Choroid plexus epithelial cell (primary cell): ENCODE results near the gene FHOD3.
"Not testable (repeated sequence)": the region's sequence is repeated elsewhere in the genome, so short reads cannot be mapped to it uniquely, and the experiment has no call there.

Experiments
- DNase-seq: peaks from one replicate; pipeline ENCODE4 v3.0.0-alpha.2; 2010; ENCODE audit warnings: low read depth
- H3K4me3 ChIP-seq: 2 replicates; pipeline ENCODE4 v1.5.1; 2011; ENCODE audit warnings: low read depth, mild to moderate bottlenecking, control low read depth, low read length, moderate library complexity
- CTCF ChIP-seq: conservative IDR thresholded peaks from 2 replicates; pipeline ENCODE4 v1.5.1; 2011; ENCODE audit warnings: low read depth, mild to moderate bottlenecking, control low read depth, inconsistent platforms, low read length, moderate library complexity

Gene FHOD3

GRCh38 chr18:36459203-36459602 is 161.7 kb downstream of the FHOD3 start:
- no peak for DNase-seq
- H3K4me3 ChIP-seq: no peak overlapping the region
- no peak for TF ChIP-seq CTCF

- H3K4me3 ChIP-seq: no peak overlapping the region
- DNase-seq: no peak
- no peak for TF ChIP-seq CTCF
Measured at GRCh38 chr18:36459786-36460185, 162.3 kb downstream of the FHOD3 start.

- no peak for DNase-seq
- H3K4me3 ChIP-seq: no peak overlapping the region
- no peak for TF ChIP-seq CTCF
Measured at GRCh38 chr18:36460324-36460850, 162.9 kb downstream of the FHOD3 start.

- DNase-seq: no peak
- H3K4me3 ChIP-seq: no peak overlapping the region
- no peak for TF ChIP-seq CTCF
Measured at GRCh38 chr18:36460854-36461253, 163.3 kb downstream of the FHOD3 start.

GRCh38 chr18:36461551-36461987 is 164.1 kb downstream of the FHOD3 start:
- TF ChIP-seq CTCF: no peak
- no peak overlapping the region for H3K4me3 ChIP-seq
- DNase-seq: no peak

- DNase-seq, H3K4me3 ChIP-seq: not testable (repeated sequence)
Measured at GRCh38 chr18:36463516-36463915, 166.0 kb downstream of the FHOD3 start.

- TF ChIP-seq CTCF: no peak
- H3K4me3 ChIP-seq: no peak overlapping the region
- no peak for DNase-seq
Measured at GRCh38 chr18:36464126-36464651, 166.7 kb downstream of the FHOD3 start.
